SK-N-SH (cell line): Measurements from ENCODE around the gene PBX1. TPM values are rescaled to one million over a fixed set of nuclear protein-coding genes. Genes with fewer than 3 reads are reported as not detected.

ENCODE experiments used
- CTCF ChIA-PET: fragments of 300-600, 350-600 bp; formaldehyde crosslinking; extraction: SDS; loops from one replicate; lab custom pipeline; 2021; lab: Yijun Ruan, JAX
- POLR2A ChIA-PET: fragments of 350-600 bp; sonication (Branson Sonifier 250); formaldehyde crosslinking; extraction: SDS; loops from one replicate; lab custom pipeline; 2020; ENCODE audit warnings: antibody characterized with exemption, inconsistent platforms; lab: Yijun Ruan, JAX
- DNase-seq: peaks from one replicate; pipeline ENCODE4 v3.0.0; 2012
- H2AFZ ChIP-seq: fragments of 200-600 bp; sonication (generic); 2 replicates; pipeline ENCODE4 v1.8.1; 2016; ENCODE audit warnings: antibody characterized with exemption, mild to moderate bottlenecking, low read depth
- H3F3A ChIP-seq: fragments of 200-600 bp; sonication (generic); replicated peaks from 2 replicates; pipeline ENCODE3; 2016; ENCODE audit warnings: antibody characterized with exemption, mild to moderate bottlenecking; ENCODE audit not compliant: insufficient read depth
- H3K27ac ChIP-seq, 2 experiments: fragments of 200-500 bp in 1 of 2; fragments of 200-600 bp in 1 of 2; sonication (Bioruptor generic) in 1 of 2; sonication (generic), shearing (Covaris generic) in 1 of 2; 2 replicates each; pipeline versions ENCODE4 v1.5.1 to v1.6.1; 2014 to 2016; ENCODE audit warnings: low read depth in 2 of 2, inconsistent platforms in 1 of 2, low read length in 1 of 2, mild to moderate bottlenecking in 1 of 2, mixed read lengths in 1 of 2
- H3K27me3 ChIP-seq: fragments of 200-600 bp; sonication (generic), shearing (Covaris generic); 2 replicates; pipeline ENCODE4 v1.6.1; 2016; ENCODE audit warnings: mixed run types; ENCODE audit not compliant: insufficient read depth
- H3K36me3 ChIP-seq, 2 experiments: fragments of 200-500 bp in 1 of 2; fragments of 200-600 bp in 1 of 2; sonication (Bioruptor generic) in 1 of 2; sonication (generic) in 1 of 2; replicated peaks in 1 of 2; 2 replicates each; pipeline versions ENCODE3 to v1.5.1; 2014 to 2016; ENCODE audit warnings: low read length in 1 of 2, mild to moderate bottlenecking in 1 of 2; ENCODE audit not compliant: insufficient read depth in 2 of 2, control insufficient read depth in 1 of 2
- H3K4me1 ChIP-seq, 2 experiments: fragments of 200-500 bp in 1 of 2; fragments of 200-600 bp in 1 of 2; sonication (Bioruptor generic) in 1 of 2; sonication (generic), shearing (Covaris generic) in 1 of 2; 2 replicates each; pipeline versions ENCODE4 v1.5.1 to v1.6.1; 2014 to 2016; ENCODE audit warnings: low read depth in 1 of 2, low read length in 1 of 2, mixed run types in 1 of 2; ENCODE audit not compliant: insufficient read depth in 2 of 2, control insufficient read depth in 1 of 2
- H3K4me2 ChIP-seq: fragments of 200-600 bp; sonication (generic), shearing (Covaris generic); 2 replicates; pipeline ENCODE4 v1.6.1; 2017; ENCODE audit warnings: mixed run types
- H3K4me3 ChIP-seq, 2 experiments: fragments of 200-500 bp in 1 of 2; fragments of 200-600 bp in 1 of 2; sonication (Bioruptor generic) in 1 of 2; sonication (generic), shearing (Covaris generic) in 1 of 2; 2 replicates each; pipeline versions ENCODE4 v1.5.1 to v1.8.1; 2014 to 2016; ENCODE audit warnings: low read depth in 2 of 2, inconsistent platforms in 1 of 2, low read length in 1 of 2, mild to moderate bottlenecking in 1 of 2, mixed read lengths in 1 of 2, moderate library complexity in 1 of 2
- H3K79me2 ChIP-seq: fragments of 200-600 bp; sonication (generic); 2 replicates; pipeline ENCODE4 v1.8.1; 2017; ENCODE audit warnings: mild to moderate bottlenecking; ENCODE audit not compliant: insufficient read depth
- H3K9ac ChIP-seq: fragments of 200-600 bp; sonication (generic); 2 replicates; pipeline ENCODE4 v1.6.1; 2017; ENCODE audit warnings: mixed run types
- H3K9me2 ChIP-seq: fragments of 200-600 bp; sonication (generic); 2 replicates; pipeline ENCODE4 v1.6.1; 2017; ENCODE audit warnings: mixed run types
- H3K9me3 ChIP-seq: fragments of 200-600 bp; sonication (generic); 2 replicates; pipeline ENCODE4 v1.6.1; 2017; ENCODE audit warnings: mixed run types, mild to moderate bottlenecking, moderate library complexity
- H4K20me1 ChIP-seq: fragments of 200-600 bp; sonication (generic); 2 replicates; pipeline ENCODE4 v1.6.1; 2017; ENCODE audit warnings: mild to moderate bottlenecking, mixed run types; ENCODE audit not compliant: insufficient read depth
- CTCF ChIP-seq: fragments of 200-600 bp; sonication (generic); IDR thresholded peaks from 2 replicates; pipeline ENCODE4 v1.6.1; 2017; ENCODE audit warnings: antibody characterized with exemption, mild to moderate bottlenecking, moderate library complexity
- EZH2phosphoT487 ChIP-seq: fragments of 200-600 bp; sonication (generic); IDR thresholded peaks from 2 replicates; pipeline ENCODE4 v1.6.1; 2017; ENCODE audit warnings: low read depth, mixed run types, mild to moderate bottlenecking, antibody characterized with exemption, moderate library complexity, borderline replicate concordance
- FOXJ3 ChIP-seq: sonication (generic); formaldehyde crosslinking; IDR thresholded peaks from 2 replicates; pipeline ENCODE4 v1.5.1; 2020; ENCODE audit warnings: mild to moderate bottlenecking, missing genetic modification reagents
- FOXM1 ChIP-seq: IDR thresholded peaks from 2 replicates; pipeline ENCODE4 v1.4.0; 2012; ENCODE audit warnings: low read depth, mild to moderate bottlenecking
- GATA2 ChIP-seq: sonication (generic); formaldehyde crosslinking; IDR thresholded peaks from 2 replicates; pipeline ENCODE4 v1.5.0; 2020; ENCODE audit warnings: mild to moderate bottlenecking, missing genetic modification reagents
- MXI1 ChIP-seq: IDR thresholded peaks from 2 replicates; pipeline ENCODE4 v1.6.1; 2012; ENCODE audit warnings: mild to moderate bottlenecking, low read depth, low read length, improper control_type of control experiment
- NFIC ChIP-seq: IDR thresholded peaks from 2 replicates; pipeline ENCODE4 v1.4.0; 2012; ENCODE audit warnings: borderline replicate concordance
- REST ChIP-seq: IDR thresholded peaks from 2 replicates; pipeline ENCODE4 v1.6.1; 2012; ENCODE audit warnings: mild to moderate bottlenecking, low read depth, low read length, moderate library complexity
- RFX5 ChIP-seq: IDR thresholded peaks from 2 replicates; pipeline ENCODE4 v1.6.1; 2012; ENCODE audit warnings: mild to moderate bottlenecking, improper control_type of control experiment, low read length
- RXRA ChIP-seq: IDR thresholded peaks from 2 replicates; pipeline ENCODE4 v1.4.0; 2012; ENCODE audit warnings: low read depth, mild to moderate bottlenecking, borderline replicate concordance
- SIN3A ChIP-seq: IDR thresholded peaks from 2 replicates; pipeline ENCODE4 v1.6.1; 2012; ENCODE audit warnings: low read depth, mild to moderate bottlenecking, low read length, moderate library complexity, borderline replicate concordance
- SMC3 ChIP-seq: IDR thresholded peaks from 2 replicates; pipeline ENCODE4 v1.6.1; 2012; ENCODE audit warnings: low read depth, low read length, improper control_type of control experiment
- TAF1 ChIP-seq: IDR thresholded peaks from 2 replicates; pipeline ENCODE4 v1.6.1; 2012; ENCODE audit warnings: low read depth, mild to moderate bottlenecking, low read length, moderate library complexity, borderline replicate concordance
- TCF12 ChIP-seq: IDR thresholded peaks from 2 replicates; pipeline ENCODE4 v1.4.0; 2012
- ZBTB33 ChIP-seq: IDR thresholded peaks from 2 replicates; pipeline ENCODE4 v1.4.0; 2012; ENCODE audit warnings: low read depth, borderline replicate concordance
- WGBS: methylation state at CpG from one replicate; pipeline ENCODE4 v1.1.6; 2017; ENCODE audit warnings: low lambda C conversion rate; 5-methylcytosine and 5-hydroxymethylcytosine counted together
- polyA plus RNA-seq, 3 experiments: library from polyadenylated mRNA; depleted of rRNA; stranded (reverse); fragments of >200 nt; gene quantifications; 2 replicates each; pipeline ENCODE4 v1.2.3, GENCODE V29; 2012
- TF ChIP-seq, protein P1 (sequence below): fragments of 150-350 bp; IDR thresholded peaks from 2 replicates; pipeline ENCODE4 v1.6.1; 2016; ENCODE audit warnings: mild to moderate bottlenecking, low read depth, low read length
- TF ChIP-seq, protein P2 (sequence below): fragments of 150-350 bp; IDR thresholded peaks from 2 replicates; pipeline ENCODE4 v1.6.1; 2017; ENCODE audit warnings: antibody characterized with exemption, low read length, low read depth, borderline replicate concordance
- TF ChIP-seq, protein P3 (sequence below): IDR thresholded peaks from 2 replicates; pipeline ENCODE4 v1.4.0; 2012; ENCODE audit warnings: low read depth, borderline replicate concordance

PBX1 gene
- polyA plus RNA-seq, 1 of the 3 experiments (the other 2 are of a cell fraction), result 27.0 TPM

DNA sequence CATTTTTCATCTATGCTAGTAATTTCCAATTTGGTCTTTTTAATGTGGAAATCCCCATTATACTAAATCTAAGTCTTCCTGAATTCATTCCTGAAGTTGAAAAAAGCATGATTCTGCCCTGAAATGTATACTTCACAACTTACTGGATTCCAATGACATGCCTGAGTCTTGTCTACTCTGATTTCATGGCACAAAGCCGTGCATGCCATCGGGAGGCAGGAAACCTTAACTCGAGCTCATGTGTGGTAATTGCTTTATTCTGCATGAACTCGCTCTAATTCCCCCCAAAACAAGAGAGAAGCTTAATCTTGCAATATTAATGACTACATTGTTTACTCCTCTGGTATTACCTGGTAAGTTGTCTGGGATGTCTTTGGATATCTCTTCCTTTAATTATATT, 39.6 kb upstream of the PBX1 start (continued):
- no peak for TF ChIP-seq EZH2phosphoT487
- no peak for TF ChIP-seq FOXJ3 (CRISPR knock-in tag)
- no peak for TF ChIP-seq GATA2 (CRISPR knock-in tag)
- no peak for TF ChIP-seq TAF1
- no peak for TF ChIP-seq ZBTB33
- TF ChIP-seq CTCF, result no peak
- TF ChIP-seq NFIC, result no peak
- no peak for TF ChIP-seq RFX5
- TF ChIP-seq, all 33 proteins: peak for 0

GRCh38 chr1:164524810-164525209, 34.2 kb upstream of the PBX1 start:
- Histone ChIP-seq H3K9me2 (no peaks in the 10 kb centered on the region), H3K79me2 (no peaks in the 10 kb centered on the region), H3K9me3 (peaks cover 12% of the 10 kb centered on the region; the same call in 1 of the 2 replicates), H3K4me3 (no peak overlapping the region), H3K4me2 (no peak overlapping the region), H2AFZ (peak overlapping the region; percentile 16; the same call in 1 of the 2 replicates), H3K36me3 (no peaks in the 10 kb centered on the region), H4K20me1 (no peaks in the 10 kb centered on the region), H3K27me3 (no peaks in the 10 kb centered on the region), H3F3A (no peaks in the 10 kb centered on the region), H3K9ac (no peak overlapping the region), H3K27ac (no peak overlapping the region), H3K4me1 (no peaks in the 10 kb centered on the region)
- WGBS, result 10% methylated on average over 2 of the region's 2 CpGs
- POLR2A ChIA-PET, result no interaction called here
- CTCF ChIA-PET, result no interaction called here
- no peak for DNase-seq
- no peak for TF ChIP-seq CTCF
- TF ChIP-seq FOXJ3 (CRISPR knock-in tag), result no peak
- TF ChIP-seq, protein P1, sequence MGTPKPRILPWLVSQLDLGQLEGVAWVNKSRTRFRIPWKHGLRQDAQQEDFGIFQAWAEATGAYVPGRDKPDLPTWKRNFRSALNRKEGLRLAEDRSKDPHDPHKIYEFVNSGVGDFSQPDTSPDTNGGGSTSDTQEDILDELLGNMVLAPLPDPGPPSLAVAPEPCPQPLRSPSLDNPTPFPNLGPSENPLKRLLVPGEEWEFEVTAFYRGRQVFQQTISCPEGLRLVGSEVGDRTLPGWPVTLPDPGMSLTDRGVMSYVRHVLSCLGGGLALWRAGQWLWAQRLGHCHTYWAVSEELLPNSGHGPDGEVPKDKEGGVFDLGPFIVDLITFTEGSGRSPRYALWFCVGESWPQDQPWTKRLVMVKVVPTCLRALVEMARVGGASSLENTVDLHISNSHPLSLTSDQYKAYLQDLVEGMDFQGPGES, result no peak
- no peak for TF ChIP-seq SIN3A
- no peak for TF ChIP-seq RXRA
- TF ChIP-seq SMC3, result no peak
- TF ChIP-seq, protein P2, sequence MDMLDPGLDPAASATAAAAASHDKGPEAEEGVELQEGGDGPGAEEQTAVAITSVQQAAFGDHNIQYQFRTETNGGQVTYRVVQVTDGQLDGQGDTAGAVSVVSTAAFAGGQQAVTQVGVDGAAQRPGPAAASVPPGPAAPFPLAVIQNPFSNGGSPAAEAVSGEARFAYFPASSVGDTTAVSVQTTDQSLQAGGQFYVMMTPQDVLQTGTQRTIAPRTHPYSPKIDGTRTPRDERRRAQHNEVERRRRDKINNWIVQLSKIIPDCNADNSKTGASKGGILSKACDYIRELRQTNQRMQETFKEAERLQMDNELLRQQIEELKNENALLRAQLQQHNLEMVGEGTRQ, result no peak
- TF ChIP-seq, protein P3, sequence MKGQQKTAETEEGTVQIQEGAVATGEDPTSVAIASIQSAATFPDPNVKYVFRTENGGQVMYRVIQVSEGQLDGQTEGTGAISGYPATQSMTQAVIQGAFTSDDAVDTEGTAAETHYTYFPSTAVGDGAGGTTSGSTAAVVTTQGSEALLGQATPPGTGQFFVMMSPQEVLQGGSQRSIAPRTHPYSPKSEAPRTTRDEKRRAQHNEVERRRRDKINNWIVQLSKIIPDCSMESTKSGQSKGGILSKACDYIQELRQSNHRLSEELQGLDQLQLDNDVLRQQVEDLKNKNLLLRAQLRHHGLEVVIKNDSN, result no peak
- no peak for TF ChIP-seq REST
- no peak for TF ChIP-seq TCF12
- no peak for TF ChIP-seq MXI1
- no peak for TF ChIP-seq EZH2phosphoT487
- no peak for TF ChIP-seq FOXM1
